Stimulated activated CD8-positive, alpha-beta memory T cell treated with anti-CD3 and anti-CD28 coated beads, Interleukin-7, amount 100 ng/mL, for 48 hours (primary cell): ENCODE measurements around the gene ADCY7.

Experiments used
- DNase-seq, 2 donors: peaks; one replicate each; pipeline ENCODE4 v3.0.0-alpha.2; 2020; ENCODE audit warnings: low read depth in 1 of 2; ENCODE audit errors: extremely low read depth in 1 of 2

Gene ADCY7

DNA sequence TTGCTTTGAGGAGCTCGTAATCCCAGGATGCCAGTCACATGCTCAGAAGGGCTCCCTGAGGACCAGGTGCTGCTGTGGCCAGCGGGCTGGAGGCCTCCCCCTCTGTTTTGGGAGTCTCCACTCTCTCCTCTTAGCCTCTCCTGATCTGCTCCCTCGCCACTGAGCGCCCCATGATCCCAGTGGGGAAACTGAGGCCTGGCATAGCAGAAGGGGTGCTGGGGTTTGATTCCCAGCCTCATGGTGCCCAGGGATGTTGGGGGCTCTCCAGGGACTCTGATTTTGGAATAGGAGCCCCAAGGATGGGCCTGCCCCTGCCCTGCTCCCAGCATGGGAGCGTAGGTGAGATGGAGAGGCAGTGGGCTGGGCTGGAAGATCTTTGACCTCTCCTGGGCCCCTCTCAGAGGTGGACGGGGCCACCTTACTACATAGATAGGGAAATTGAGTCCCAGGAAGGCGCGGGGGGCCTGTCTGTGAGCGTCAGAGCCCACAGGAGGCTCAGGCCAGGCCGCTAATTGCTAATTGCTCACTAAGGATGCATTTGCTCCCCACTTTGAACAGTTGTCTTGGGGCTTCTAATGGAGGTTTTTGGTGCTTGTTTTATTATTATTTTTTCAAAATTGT, 525 bp upstream of the ADCY7 start:
- no peak for DNase-seq

DNA sequence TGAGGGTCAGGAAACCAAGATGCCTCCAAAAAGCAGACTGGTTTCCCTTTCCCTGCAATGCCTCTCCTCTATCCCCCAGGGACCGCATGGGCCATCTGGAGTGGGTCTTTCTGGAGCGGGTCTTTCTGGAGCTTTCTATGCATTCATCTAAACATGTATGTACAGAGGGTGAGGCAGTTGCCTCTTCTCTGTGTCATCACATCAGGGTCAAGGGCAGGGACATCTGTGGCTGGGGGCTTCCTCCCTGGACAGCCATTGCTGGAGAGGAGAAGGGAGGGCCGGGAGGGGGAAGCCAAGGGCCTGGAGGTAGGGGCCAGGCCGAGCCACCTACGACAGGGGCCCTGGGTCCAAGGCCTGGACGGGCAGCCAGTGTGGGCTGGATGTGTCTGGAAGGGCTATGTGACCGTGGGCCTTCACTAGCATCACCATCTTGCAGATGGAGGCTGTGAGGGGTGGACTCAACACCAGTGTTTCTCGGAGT, 840 bp downstream of the ADCY7 start:
- no peak for DNase-seq

DNA sequence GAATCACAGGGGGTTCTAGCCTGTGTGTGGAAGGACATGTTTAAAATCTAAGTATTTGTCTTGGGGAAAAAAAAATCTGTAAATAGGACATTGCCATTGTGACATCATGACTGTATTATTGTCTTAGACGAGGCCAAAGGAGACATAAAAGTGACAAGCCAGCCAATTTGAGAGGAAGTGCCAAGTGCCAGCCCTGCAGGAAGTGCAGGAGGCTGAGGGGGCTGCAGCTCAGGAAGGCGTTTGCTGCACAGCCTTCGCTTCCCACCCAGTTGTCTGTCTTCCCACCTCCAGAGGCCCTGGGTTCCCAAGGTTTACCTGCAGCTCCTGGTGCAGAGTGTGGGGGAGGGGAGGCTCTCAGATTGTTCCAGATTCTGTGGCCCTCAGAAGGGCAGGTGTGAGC, 1.3 kb downstream of the ADCY7 start:
- no peak for DNase-seq

DNA sequence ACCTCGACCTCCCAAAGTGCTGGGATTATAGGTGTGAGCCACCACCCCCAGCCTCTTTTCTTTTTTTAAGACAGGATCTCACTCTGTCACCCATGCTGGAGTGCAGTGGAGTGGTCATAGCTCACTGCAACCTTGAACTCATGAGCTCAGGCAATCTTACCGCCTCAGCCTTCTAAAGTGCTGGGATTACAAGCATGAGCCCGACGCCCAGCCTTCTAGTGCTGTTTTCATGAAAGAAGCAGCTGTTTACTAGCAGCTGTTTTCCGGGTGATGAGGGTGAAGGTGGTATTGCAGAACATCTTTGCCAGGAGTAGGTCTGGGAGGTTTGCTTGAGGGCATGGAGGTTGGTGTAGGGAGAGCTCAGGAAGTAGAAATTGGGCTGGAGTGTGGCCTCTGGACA, 2.0 kb downstream of the ADCY7 start:
- DNase-seq, result no peak

DNA sequence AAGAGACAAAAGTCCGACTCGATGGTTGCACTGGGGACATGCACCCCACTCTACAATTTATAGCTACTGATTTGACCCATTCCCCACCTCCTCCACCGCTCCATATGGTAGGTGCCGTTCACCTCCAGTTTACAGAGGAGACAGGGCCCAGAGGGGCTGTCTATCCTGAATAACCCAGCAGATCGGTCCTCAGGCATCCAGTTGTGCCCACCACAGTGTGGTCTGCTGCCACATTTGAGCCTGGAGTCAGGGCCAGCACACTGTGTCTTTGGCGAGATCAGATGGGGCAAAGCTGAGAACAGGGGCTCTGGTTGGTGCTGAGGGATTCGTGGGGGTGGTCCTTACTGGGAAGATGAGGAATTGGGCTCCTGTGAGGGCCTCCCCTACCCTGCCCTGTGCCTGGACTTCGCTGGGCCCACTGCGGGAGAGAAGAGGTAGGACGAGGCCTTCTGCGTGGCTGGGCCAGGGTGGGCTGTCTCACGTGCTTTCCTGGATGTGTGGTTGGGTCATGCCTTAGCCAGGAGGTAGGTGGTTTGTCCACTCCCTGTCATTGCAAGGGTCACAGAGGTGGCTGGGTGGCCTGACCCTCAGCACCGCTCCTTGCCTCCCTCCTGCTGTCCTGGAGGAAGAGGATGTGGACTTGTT, 2.8 kb downstream of the ADCY7 start:
- no peak for DNase-seq

DNA sequence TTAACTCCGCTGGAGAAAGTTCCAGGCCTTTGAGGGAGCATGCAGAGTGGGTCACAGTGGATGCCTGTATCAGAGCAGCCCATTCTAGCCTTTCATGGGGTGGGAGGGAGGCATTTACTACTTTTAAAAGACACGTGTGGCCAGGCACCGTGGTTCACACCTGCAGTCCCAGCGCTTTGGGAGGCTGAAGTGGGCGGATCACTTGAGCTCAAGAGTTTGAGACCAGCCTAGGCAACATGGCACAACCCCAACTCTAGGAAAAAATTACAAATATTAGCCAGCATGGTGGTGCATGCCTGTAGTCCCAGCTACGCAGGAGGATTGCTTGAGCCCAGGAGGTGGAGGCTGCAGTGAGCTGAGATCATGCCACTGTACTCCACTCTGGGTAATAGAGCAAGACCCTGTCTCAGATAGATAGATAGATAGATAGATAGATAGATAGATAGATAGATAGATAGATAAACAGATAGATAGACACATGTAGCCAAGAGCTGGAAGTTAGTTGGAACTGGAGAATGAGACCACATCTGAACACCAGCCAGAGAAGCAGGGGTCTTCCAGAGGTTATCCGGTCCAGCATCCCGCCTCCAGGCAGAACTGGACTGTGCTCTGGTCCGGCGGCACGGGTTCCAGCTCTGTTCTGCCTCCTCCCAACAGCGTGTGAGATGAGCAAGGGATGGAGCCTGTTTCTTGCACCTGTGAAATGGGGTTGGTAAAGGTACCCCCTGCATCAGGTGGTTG, 3.6 kb downstream of the ADCY7 start:
- DNase-seq, result no peak

DNA sequence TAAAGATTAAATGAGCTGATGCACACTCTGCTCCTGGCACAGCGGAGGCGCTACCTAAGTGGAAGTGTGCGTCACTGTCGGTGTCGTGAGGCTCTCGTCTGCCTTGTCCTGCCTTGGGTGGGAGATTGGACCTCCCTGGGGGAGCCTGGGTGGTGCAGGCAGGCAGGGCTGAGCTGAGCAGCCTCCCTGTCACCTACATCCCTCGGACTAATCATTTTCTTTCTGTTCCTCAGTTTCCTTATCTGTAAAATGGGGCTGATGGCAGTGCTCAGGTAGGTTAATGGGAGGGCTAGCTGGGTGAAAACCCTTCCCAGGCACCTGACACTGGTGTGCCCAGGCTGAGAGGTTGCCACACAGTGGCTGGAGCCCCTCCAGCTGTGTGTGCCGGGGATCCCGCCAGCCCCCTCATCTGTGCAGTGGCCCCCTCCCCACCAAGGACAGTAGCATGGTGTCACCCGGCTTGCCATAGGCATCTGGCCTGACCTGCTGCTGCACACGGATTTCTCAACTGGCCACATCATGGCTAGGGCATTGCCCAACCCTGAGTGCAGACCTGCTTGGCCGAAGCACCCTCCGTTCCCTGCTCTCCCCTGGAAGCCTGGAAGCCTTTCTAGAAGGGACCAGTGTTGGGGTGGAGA, 4.3 kb downstream of the ADCY7 start:
- no peak for DNase-seq

DNA sequence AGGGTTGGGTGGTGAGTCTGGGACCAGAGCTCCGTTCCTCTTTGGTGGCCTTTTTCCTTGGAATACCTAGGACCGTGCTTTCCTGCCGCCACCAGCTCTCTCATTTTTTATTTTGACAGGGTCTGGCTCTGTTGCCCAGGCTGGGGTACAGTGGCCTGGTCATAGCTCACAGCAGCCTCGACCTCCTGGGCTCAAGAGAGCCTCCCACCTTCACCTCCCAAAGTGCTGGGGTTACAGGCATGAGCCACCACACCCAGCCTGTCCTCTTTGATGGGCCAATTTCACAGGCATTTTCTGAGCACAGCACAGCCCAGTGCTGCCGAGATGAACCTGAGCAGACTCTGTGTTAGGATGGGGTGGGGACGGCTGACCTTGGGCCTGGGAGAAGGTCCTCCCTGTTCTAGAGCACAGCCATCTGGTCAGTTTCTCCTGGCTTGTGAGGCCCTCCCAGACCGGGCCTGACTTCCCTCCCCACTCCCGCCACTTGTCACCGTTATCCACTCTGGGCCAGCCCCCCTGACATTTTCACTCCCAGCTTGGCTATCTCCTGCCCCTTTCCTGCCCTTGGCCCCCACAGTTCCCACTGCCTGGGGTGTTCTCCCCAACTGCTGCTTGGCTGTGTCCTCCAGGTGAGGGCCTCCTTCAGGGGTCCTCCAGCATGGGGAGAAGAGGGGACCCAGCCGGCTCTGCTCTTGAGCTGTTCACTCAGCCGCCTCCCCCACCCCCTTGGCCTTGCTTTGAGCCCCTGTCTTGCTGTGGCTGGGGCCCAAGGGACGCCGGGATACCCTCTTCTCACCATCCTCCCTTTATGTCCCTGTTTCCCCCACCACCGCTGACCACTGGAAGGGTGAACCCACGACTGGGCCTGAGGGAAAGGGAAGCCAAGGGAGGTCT, 5.0 kb downstream of the ADCY7 start:
- DNase-seq, result no peak

DNA sequence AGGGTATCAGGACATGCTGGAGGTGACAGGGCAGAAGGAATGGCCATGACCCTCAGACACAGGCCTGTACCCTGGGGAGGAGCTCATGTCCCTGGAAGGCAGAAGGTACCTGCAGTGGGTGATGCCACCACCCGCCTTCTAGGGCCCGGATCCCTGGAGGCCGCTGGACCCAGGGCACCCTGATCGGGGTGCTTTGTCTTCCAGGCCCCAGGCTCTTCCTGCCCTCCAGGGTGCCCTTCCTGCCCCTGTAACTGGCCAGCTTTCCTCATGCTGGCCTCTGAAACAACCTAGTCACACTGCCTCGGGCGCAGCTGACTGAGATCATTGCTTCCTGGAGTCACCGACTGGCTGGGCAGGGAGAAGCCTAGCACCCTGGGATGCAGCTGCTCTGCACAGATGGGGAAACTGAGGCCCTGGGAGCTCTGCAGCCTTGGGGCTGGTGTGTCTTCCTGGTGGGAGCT, 5.8 kb downstream of the ADCY7 start:
- DNase-seq, result no peak

DNA sequence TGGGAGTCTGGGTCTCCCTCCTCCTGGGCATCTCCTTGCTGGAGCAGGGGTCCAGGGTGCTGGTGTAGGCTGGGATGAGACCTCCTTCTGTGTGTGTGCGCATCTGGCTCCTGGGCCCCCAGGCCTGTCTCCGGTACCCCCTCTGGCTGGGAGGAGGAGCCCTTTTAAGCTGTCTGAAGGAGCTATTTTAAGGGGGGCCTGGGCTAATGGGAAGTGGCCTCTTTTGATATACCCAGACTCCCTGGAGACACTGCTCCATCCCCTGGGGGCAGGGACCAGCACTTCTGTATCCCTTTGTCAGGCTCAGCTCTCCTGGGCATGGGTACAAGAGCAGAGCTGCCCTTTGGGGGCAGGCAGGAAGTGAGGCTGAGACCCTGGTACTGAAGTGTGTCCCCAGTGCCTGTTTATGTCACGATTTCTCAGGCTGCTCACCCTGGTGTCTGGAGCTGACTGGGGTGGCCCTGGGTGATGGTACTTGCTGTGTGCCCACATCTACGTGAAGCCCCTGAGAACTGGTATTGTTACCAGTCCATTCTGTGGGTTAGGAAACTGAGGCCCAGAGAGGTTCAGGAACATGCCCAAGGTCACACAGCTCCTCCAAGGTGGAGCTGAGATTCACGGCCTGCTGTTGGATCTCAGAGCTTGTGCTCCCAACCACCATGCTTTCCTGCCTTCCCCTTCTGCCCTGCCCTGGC, 6.5 kb downstream of the ADCY7 start:
- no peak for DNase-seq

DNA sequence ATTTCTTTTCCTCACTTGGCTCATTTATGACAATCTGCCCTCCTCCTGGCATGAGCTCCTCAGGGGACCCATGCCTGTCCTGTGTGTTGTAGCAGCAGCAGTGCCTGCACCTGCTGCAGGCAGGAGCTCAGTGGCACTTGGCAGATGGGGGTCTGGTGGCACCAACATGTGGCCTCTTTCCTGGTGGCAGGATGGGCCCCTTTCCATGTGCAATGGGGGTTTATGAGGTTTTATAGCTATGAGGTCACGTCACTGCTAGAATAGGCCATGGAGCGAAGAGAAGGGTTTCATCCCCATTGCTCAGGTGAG, 7.0 kb downstream of the ADCY7 start:
- no peak for DNase-seq

DNA sequence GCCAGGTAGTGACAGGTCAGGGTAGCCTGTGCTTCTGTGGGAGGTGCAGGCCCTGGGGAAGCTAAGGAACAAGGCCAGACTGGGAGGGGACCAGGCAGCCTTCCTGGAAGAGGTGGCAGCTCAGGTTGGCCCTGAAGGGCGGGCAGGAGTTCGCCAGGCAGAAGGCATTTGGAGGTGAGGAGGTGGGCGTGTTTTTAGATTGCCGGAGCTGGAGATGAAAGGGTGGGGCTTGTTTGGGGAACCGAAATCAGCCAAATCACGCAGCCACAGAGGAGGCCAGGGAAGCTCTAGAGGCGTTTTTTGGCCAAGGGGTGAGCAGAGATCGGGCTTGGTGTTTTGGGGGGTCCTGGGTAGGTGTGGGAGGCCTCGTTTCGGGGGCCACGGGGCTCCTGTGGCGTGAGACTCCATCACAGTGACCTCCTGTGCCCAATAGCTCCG, 7.6 kb downstream of the ADCY7 start:
- no peak for DNase-seq

DNA sequence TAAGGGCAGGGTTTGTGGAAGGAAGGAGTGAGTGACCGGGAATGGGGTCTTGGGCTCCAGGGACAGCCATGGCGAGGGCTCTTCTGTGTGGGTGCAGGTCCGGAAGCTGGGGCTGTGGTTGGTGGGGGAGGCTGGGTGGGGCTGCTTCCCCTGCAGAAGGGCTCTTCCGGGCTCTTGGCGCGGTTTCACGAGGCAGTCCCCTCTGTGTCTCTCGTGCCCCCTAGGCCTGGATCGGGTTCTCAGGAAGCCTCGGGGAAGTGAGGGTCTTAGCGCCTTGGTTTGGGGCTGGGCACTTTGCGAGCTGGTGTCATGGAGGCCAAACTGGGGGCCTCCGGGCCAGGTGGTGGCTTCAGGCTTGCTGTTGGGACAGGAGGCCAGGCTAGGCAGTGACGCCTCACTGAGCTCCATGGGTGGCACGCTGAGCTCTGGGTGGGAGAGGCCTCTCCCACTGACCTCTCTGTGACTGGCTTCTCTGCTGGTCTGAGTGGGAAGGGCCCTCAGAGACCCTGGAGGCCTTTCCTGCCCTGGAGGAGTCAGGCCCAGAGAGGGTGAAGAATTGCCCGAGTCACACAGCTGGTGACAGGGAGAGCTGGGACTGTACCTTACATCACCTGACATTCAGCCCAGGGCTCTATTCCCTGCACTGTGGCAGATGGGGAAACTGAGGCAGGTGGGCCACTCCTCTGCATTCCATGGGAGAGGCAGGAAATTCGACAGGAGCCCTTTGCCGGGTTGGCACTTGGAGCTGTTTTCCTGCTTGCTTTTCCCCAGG, 8.2 kb downstream of the ADCY7 start:
- DNase-seq, result no peak

DNA sequence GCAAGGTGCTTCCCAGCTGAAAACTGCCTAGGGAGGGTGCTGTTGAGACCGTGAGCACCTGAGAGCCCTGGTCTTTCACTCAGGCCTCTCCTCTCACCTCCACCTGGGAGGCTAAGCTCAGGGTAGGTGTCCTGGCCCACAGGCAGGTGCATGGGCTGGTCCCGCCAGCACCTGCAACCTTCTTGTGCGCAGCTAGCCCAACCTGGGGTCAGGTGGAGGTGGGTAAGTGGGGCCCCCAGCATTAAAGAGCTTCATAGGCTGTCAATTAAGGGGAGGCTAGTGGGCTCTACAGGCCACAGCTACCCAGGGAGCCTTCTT, 8.7 kb downstream of the ADCY7 start:
- no peak for DNase-seq

DNA sequence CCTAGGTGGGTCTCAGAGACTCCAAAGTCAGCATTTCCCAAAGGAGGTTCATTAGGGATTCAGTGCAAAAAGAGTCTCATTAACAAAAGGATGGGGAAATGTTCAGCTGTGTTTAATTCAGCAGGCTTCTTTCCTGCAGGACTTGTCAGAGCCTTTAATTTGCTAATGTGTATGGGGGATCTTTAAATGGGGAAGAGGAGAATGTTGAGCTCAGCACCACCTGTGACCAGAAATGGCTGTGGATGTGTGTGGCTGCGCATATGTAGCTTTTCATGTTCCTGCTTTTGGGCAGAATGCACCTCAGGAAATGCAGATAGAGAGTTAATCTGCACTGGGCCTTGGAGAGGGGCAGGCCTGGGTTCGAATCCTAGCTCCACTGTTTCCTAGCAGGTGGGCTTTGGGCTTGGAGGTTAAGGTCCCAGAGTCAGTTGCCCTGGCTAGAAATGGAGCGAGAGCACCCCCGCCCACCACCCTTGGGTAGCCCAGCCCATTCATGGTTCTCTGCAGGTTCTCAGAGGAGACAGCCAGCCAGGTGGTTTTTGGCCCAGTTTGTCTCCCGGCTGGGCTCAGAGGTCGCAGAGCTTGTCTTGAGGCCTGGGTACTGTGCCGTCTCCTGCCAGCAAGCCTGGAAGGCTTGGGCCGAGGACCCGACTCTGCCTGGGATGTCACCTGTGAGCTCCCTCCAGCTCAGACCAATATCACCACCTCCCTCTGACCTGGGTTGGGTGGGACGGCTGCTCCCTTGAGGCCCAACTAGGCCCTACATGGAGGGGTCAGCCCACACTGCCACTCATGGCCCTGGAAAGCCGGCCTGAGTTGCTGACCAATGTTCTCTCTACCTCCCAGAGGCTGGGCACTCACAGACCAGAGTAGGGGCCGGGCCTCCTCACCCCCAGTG, 9.3 kb downstream of the ADCY7 start:
- no peak for DNase-seq

DNA sequence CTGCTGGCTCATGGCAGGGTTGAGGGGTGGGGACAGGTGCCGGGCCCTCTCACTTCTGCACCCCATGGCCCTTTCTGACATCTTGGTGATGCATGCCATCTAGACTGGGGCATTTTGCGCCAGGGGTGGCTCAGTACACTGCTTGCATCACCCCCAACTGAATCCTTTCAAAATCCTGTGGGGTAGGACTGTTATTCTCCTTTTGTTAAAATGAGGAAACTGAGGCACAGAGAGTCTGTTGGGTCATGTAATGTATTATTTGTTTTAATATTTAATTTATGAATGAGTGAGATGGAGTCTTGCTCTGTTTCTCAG, 9.9 kb downstream of the ADCY7 start:
- no peak for DNase-seq

DNA sequence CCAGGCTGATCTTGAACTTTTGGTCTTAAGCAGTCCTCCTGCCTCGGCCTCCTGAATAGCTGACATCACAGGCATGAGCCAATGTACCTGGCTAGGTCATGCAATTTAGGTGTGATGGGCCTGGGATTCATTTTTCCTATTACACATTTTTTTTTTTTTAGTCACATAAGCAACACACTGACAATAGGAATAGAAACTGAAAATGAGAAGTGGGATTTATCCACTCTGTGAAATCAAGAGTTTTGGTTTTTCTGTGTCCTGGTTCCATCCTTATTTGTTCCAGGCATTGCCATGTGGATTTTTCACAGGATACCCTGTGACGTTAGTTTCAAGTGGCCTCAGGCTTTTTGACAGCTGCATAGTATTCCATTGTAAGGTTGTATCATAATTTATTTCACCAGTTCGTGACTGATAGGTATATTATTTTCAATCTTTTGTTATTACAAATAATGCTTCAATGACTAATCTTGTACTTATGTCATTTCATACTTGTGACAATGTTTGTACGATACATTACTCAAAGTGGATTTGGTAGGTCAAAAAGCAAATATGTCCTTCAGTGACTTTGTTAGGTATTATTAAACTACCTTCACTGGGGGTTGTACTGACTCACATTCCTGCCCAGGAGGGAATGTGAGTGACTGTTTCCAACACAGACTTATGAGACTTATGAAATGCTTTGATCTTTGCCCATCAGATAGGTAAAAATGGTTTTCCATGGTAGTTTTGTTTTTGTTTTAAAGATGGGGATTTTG, 10.6 kb downstream of the ADCY7 start:
- no peak for DNase-seq

DNA sequence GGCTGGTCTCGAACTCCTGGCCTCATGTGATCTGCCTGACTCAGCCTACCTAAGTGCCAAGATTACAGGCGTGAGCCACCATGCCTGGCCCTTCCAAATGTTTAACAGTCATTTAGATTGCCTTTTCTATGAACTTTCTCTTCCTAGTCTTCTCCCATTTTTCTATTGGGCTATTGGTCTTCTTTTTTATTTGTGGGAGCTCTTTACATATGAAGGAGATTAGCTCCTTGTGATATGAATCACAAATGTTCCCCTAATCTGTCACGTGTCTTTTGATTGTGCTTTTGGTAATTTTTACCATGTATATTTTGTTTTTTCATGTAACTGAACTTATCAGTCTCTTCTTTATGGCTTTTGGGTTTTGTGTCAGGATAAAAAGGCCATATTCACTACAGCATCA, 11.9 kb downstream of the ADCY7 start:
- DNase-seq, result no peak
